HepG2 (cell line): ENCODE results near the gene CAND1. TPM values are rescaled to one million over a fixed set of nuclear protein-coding genes. Genes with fewer than 3 reads are reported as not detected.

Experiments used
- ATAC-seq: fragments of 200-7000 bp; cut with Tn5 transposase; 3 replicates; pipeline ENCODE4 v1.9.1; 2020; ENCODE audit warnings: mild to moderate bottlenecking, moderate library complexity
- BruUV-seq: library from RNA; stranded (reverse); fragments of 400-500 nt; replicated peaks from 2 replicates; lab custom pipeline; 2021; lab: Mats Ljungman, UMichigan
- CTCF ChIA-PET: fragments of 300-600 bp; formaldehyde crosslinking; extraction: SDS; loops from one replicate; lab custom pipeline; 2021; ENCODE audit warnings: low total read pairs, inconsistent platforms, low intra/inter-chr PET ratio; lab: Yijun Ruan, JAX
- POLR2A ChIA-PET: fragments of 350-600 bp; sonication (Branson Sonifier 250); formaldehyde crosslinking; loops from one replicate; lab custom pipeline; 2020; ENCODE audit warnings: antibody characterized with exemption, inconsistent platforms; lab: Yijun Ruan, JAX
- DNase-seq: peaks from one replicate; pipeline ENCODE4 v3.0.0-alpha.2; 2015; ENCODE audit warnings: low spot score
- FAIRE-seq: peaks from 3 replicates; lab custom pipeline; 2011; peaks lifted over from hg19 to GRCh38; lab: Jason Lieb, UNC
- H2AFZ ChIP-seq: one replicate; pipeline ENCODE4 v1.6.1; 2011; ENCODE audit warnings: low read length, inconsistent platforms
- H3K27ac ChIP-seq: fragments of 300-600 bp; 3 replicates; pipeline ENCODE4 v1.8.0; 2011; ENCODE audit warnings: mixed run types, mild to moderate bottlenecking, mixed read lengths, low read length, inconsistent platforms; ENCODE audit not compliant: insufficient read depth; ENCODE audit errors: extremely low read length
- H3K27me3 ChIP-seq, 2 experiments: fragments of 200-600 bp in 1 of 2; 2 replicates in 1 of 2; 3 replicates in 1 of 2; pipeline versions ENCODE4 v1.6.0 to v1.8.0; 2011; ENCODE audit warnings: low read length in 2 of 2, mild to moderate bottlenecking in 2 of 2, moderate library complexity in 2 of 2, inconsistent platforms in 1 of 2; ENCODE audit not compliant: insufficient read depth in 2 of 2, control insufficient read depth in 1 of 2
- H3K36me3 ChIP-seq, 2 experiments: fragments of 200-600 bp in 1 of 2; replicated peaks in 1 of 2; 2 replicates in 1 of 2; 3 replicates in 1 of 2; pipeline versions ENCODE4 v1.5.1 to v1.8.0; 2011; ENCODE audit warnings: low read length in 2 of 2, inconsistent platforms in 1 of 2; ENCODE audit not compliant: insufficient read depth in 2 of 2, control insufficient read depth in 1 of 2
- H3K4me1 ChIP-seq: 2 replicates; pipeline ENCODE4 v1.5.1; 2012; ENCODE audit warnings: low read length, inconsistent platforms; ENCODE audit not compliant: insufficient read depth
- H3K4me2 ChIP-seq: 2 replicates; pipeline ENCODE4 v1.6.0; 2011; ENCODE audit warnings: low read depth, low read length, inconsistent platforms
- H3K4me3 ChIP-seq, 3 experiments: fragments of 200-600 bp in 1 of 3; sonication (generic), shearing (Covaris generic) in 1 of 3; replicated peaks in 1 of 3; 2 replicates each; pipeline ENCODE4 v1.5.1; 2011 to 2016; ENCODE audit warnings: low read length in 3 of 3, inconsistent platforms in 2 of 3, low read depth in 2 of 3, mild to moderate bottlenecking in 2 of 3, control low read depth in 1 of 3, mixed read lengths in 1 of 3; ENCODE audit not compliant: insufficient read depth in 1 of 3
- H3K79me2 ChIP-seq: one replicate; pipeline ENCODE4 v1.6.1; 2011; ENCODE audit warnings: low read length, inconsistent platforms; ENCODE audit not compliant: insufficient read depth
- H3K9ac ChIP-seq: 2 replicates; pipeline ENCODE4 v1.6.0; 2011; ENCODE audit warnings: mild to moderate bottlenecking, low read depth, low read length, inconsistent platforms; ENCODE audit not compliant: insufficient read depth
- H3K9me3 ChIP-seq: 2 replicates; pipeline ENCODE4 v1.5.1; 2012; ENCODE audit warnings: mild to moderate bottlenecking, low read length
- H4K20me1 ChIP-seq: 2 replicates; pipeline ENCODE4 v1.6.0; 2011; ENCODE audit warnings: inconsistent platforms, mild to moderate bottlenecking, low read length, moderate library complexity; ENCODE audit not compliant: insufficient read depth
- ARNT2 ChIP-seq: sonication (generic); formaldehyde crosslinking; IDR thresholded peaks from 2 replicates; pipeline ENCODE4 v1.8.0; 2022; ENCODE audit warnings: mild to moderate bottlenecking, low read depth, missing genetic modification reagents, moderate library complexity
- GATAD2A ChIP-seq: IDR thresholded peaks from 2 replicates; pipeline ENCODE4 v1.6.1; 2016
- MAFF ChIP-seq: IDR thresholded peaks from 2 replicates; pipeline ENCODE4 v1.6.1; 2011; ENCODE audit warnings: low read depth, low read length, improper control_type of control experiment
- MAFK ChIP-seq, 2 experiments: IDR thresholded peaks in 1 of 2; conservative IDR thresholded peaks in 1 of 2; 2 replicates each; pipeline ENCODE4 v1.6.1; 2011; ENCODE audit warnings: improper control_type of control experiment in 2 of 2, low read length in 2 of 2
- NFE2L1 ChIP-seq: sonication (generic); formaldehyde crosslinking; IDR thresholded peaks from 2 replicates; pipeline ENCODE4 v1.4.0; 2020; ENCODE audit warnings: missing genetic modification reagents, mild to moderate bottlenecking, borderline replicate concordance
- ZNF652 ChIP-seq: IDR thresholded peaks from 2 replicates; pipeline ENCODE4 v1.6.1; 2016; ENCODE audit warnings: low read depth, borderline replicate concordance
- ZNF749 ChIP-seq: sonication (generic); formaldehyde crosslinking; IDR thresholded peaks from 2 replicates; pipeline ENCODE4 v1.8.0; 2022; ENCODE audit warnings: mild to moderate bottlenecking, missing genetic modification reagents, moderate library complexity, borderline replicate concordance
- WGBS: methylation state at CpG from one replicate; pipeline ENCODE4 v1.1.6; 2017; ENCODE audit warnings: low lambda C conversion rate; 5-methylcytosine and 5-hydroxymethylcytosine counted together
- in situ Hi-C: cut with HindIII; loops from 2 replicates; pipeline ENCODE4 v1.10.0; 2017; ENCODE audit warnings: low pct_unique_long_range_greater_than_20kb; ENCODE audit not compliant: extremely low pct_ligation_motif_present
- intact Hi-C: fragments of 100-400 bp; cut with micrococcal nuclease; formaldehyde crosslinking; loops from one replicate; pipeline ENCODE4 v1.10.0; 2022; ENCODE audit not compliant: unreplicated experiment
- polyA plus RNA-seq, 8 experiments: library from polyadenylated mRNA; depleted of rRNA in 3 of 8; stranded (reverse) in 7 of 8; unstranded in 1 of 8; fragments of >200 nt; fragmentation: Illumina TruSeq in 4 of 8; extraction: Trizol in 4 of 8; gene quantifications; 2 replicates each; pipeline versions ENCODE4 v1.2.1 to v1.2.3, GENCODE V29; 2011 to 2016; ENCODE audit warnings: low read depth in 4 of 8, missing spikeins in 1 of 8, mixed read lengths in 1 of 8; ENCODE audit not compliant: insufficient read depth in 1 of 8
- total RNA-seq, 5 experiments: library from RNA; depleted of rRNA; stranded (reverse); fragments of >200 nt; fragmentation: Illumina TruSeq; extraction: Trizol; gene quantifications; 2 replicates each; pipeline ENCODE4 v1.2.3, GENCODE V29; 2016; ENCODE audit warnings: low read depth in 1 of 5
- TF ChIP-seq, protein P1 (sequence below): sonication (generic); formaldehyde crosslinking; IDR thresholded peaks from 2 replicates; pipeline ENCODE4 v1.4.0; 2020; ENCODE audit warnings: mild to moderate bottlenecking, low read depth, missing genetic modification reagents
- TF ChIP-seq, protein P2 (sequence below): sonication (generic); formaldehyde crosslinking; IDR thresholded peaks from 2 replicates; pipeline ENCODE4 v1.8.0; 2022; ENCODE audit warnings: missing genetic modification reagents, mild to moderate bottlenecking, inconsistent platforms, borderline replicate concordance
- TF ChIP-seq, protein P3 (sequence below): sonication (generic); formaldehyde crosslinking; IDR thresholded peaks from 2 replicates; pipeline ENCODE4 v1.5.0; 2020; ENCODE audit warnings: mild to moderate bottlenecking, low read depth, missing genetic modification reagents, borderline replicate concordance
- TF ChIP-seq, protein P4 (sequence below): sonication (generic); formaldehyde crosslinking; IDR thresholded peaks from 2 replicates; pipeline ENCODE4 v1.4.0; 2020; ENCODE audit warnings: missing genetic modification reagents; ENCODE audit errors: not compliant biosample characterization

The CAND1 gene
- total and polyA plus RNA-seq, 2 of the 13 experiments (the other 11 are each of a cell fraction or from before 2014, with no cell fraction given): 56.2 to 138 TPM

GRCh38 chr12:67280088-67280487 lies 10.9 kb downstream of the CAND1 start:
- Histone ChIP-seq H3K4me3 (no peak overlapping the region), H2AFZ (no peak overlapping the region), H3K9ac (no peak overlapping the region), H3K9me3 (no peaks in the 10 kb centered on the region), H3K27me3 (no peaks in the 10 kb centered on the region), H3K36me3 (peaks cover 2 to 21% of the 10 kb centered on the region in 2 experiments; a peak in 3 of 5 replicates), H3K79me2 (peaks cover 79% of the 10 kb centered on the region), H3K4me2 (no peak overlapping the region), H3K4me1 (peaks cover 12% of the 10 kb centered on the region), H3K27ac (no peak overlapping the region), H4K20me1 (peaks cover 35% of the 10 kb centered on the region)
- POLR2A ChIA-PET: no interaction called here
- intact Hi-C loops (no loop called here), in situ Hi-C loops (no loop called here)
- TF ChIP-seq MAFF (peak; percentile 81), ZNF652 (CRISPR knock-in tag) (no peak), MAFK (conservative IDR thresholded peaks at IDR 0.05 in 1 of 2, IDR thresholded peaks at IDR 0.05 in 1 of 2; ENCODE audit: low read length in 2 of 2) (peak; percentile 80 to 86)
- no peak for DNase-seq
- no peak for FAIRE-seq
- WGBS: 82% methylated on average over 4 of the region's 4 CpGs
- CTCF ChIA-PET: no interaction called here
- BruUV-seq: no TSS peak
- no peak for ATAC-seq

DNA sequence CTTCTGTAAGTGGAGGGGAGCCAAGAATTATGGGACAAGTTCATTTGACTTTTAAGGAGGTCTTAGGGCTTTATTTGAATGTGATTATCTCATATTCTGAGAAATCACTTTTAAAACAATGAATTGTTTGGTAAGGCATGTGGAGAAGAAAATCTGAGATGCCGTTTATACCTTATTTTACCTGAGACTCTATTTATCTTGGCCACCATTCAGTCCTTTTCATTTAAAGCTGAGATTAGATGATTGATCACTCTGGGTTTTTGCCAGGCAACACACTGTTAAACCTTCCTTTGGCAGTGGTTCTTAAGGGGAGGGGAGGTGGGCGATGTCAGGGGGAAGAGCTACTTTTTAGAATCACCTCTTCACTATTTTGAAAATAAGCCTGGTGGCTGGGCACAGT lies 11.4 kb downstream of the CAND1 start:
- Histone ChIP-seq H3K27ac (no peak overlapping the region), H4K20me1 (peaks cover 34% of the 10 kb centered on the region), H3K4me1 (peaks cover 7% of the 10 kb centered on the region), H3K79me2 (peaks cover 77% of the 10 kb centered on the region), H3K9me3 (no peaks in the 10 kb centered on the region), H3K36me3 (peaks cover 2 to 21% of the 10 kb centered on the region in 2 experiments; a peak in 3 of 5 replicates), H3K27me3 (no peaks in the 10 kb centered on the region), H3K4me2 (no peak overlapping the region), H3K4me3 (no peak overlapping the region), H2AFZ (no peak overlapping the region), H3K9ac (no peak overlapping the region)
- POLR2A ChIA-PET: interaction anchor here (1.7 kb wide), 1 partner anchor 11 kb away, joined by 4 read pairs; no protein-coding TSS in a partner anchor
- DNase-seq (no peak), ATAC-seq (no peak), FAIRE-seq (no peak)
- intact Hi-C loops (no loop called here), in situ Hi-C loops (no loop called here)
- no TSS peak for BruUV-seq
- TF ChIP-seq, protein P1, sequence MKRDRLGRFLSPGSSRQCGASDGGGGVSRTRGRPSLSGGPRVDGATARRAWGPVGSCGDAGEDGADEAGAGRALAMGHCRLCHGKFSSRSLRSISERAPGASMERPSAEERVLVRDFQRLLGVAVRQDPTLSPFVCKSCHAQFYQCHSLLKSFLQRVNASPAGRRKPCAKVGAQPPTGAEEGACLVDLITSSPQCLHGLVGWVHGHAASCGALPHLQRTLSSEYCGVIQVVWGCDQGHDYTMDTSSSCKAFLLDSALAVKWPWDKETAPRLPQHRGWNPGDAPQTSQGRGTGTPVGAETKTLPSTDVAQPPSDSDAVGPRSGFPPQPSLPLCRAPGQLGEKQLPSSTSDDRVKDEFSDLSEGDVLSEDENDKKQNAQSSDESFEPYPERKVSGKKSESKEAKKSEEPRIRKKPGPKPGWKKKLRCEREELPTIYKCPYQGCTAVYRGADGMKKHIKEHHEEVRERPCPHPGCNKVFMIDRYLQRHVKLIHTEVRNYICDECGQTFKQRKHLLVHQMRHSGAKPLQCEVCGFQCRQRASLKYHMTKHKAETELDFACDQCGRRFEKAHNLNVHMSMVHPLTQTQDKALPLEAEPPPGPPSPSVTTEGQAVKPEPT (CRISPR knock-in tag): no peak
- TF ChIP-seq ZNF749: no peak
- TF ChIP-seq, protein P2, sequence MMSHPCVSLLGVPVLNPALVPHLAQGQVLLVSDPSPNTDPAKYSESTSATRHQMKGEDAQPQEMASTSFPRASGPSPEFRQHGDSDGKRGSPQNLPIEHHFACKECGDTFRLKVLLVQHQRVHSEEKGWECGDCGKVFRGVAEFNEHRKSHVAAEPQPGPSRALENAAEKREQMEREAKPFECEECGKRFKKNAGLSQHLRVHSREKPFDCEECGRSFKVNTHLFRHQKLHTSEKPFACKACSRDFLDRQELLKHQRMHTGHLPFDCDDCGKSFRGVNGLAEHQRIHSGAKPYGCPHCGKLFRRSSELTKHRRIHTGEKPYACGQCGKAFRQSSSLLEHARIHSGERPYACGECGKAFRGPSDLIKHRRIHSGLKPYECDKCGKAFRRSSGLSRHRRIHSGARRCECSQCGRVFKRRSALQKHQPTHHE (CRISPR knock-in tag): no peak
- TF ChIP-seq, protein P3, sequence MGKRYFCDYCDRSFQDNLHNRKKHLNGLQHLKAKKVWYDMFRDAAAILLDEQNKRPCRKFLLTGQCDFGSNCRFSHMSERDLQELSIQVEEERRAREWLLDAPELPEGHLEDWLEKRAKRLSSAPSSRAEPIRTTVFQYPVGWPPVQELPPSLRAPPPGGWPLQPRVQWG (CRISPR knock-in tag): no peak
- TF ChIP-seq, protein P4, sequence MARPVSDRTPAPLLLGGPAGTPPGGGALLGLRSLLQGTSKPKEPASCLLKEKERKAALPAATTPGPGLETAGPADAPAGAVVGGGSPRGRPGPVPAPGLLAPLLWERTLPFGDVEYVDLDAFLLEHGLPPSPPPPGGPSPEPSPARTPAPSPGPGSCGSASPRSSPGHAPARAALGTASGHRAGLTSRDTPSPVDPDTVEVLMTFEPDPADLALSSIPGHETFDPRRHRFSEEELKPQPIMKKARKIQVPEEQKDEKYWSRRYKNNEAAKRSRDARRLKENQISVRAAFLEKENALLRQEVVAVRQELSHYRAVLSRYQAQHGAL: no peak
- no peak for TF ChIP-seq NFE2L1
- no peak for TF ChIP-seq GATAD2A (CRISPR knock-in tag)
- TF ChIP-seq ARNT2 (CRISPR knock-in tag): no peak
- 66% methylated on average over 2 of the region's 2 CpGs for WGBS
- CTCF ChIA-PET: no interaction called here
